HG03571 (cell line): Measurements from ENCODE around the gene ADGRG3.

Experiments used
- ATAC-seq: cut with Tn5 transposase; IDR thresholded peaks from one replicate; pipeline ENCODE4 v1.9.1; 2021; ENCODE audit not compliant: unreplicated experiment

ADGRG3 gene

GRCh38 chr16:57734925-57735754, 67.0 kb downstream of the ADGRG3 start:
- ATAC-seq, result peak; percentile 80

- ATAC-seq, result no peak
Measured at GRCh38 chr16:57735755-57736418, 67.8 kb downstream of the ADGRG3 start, which contains the start of gene KATNB1. TSS of gene KATNB1 (plus strand) at chr16:57735770. CDS start at chr16:57737244, 1,474 bp downstream.

- no peak for ATAC-seq
Measured at GRCh38 chr16:57736419-57737351, 68.6 kb downstream of the ADGRG3 start.

- ATAC-seq, result no peak
Measured at GRCh38 chr16:57738844-57739243, 70.7 kb downstream of the ADGRG3 start.
